ENCODE measurements around the gene TM9SF4.

The TM9SF4 gene

DNA sequence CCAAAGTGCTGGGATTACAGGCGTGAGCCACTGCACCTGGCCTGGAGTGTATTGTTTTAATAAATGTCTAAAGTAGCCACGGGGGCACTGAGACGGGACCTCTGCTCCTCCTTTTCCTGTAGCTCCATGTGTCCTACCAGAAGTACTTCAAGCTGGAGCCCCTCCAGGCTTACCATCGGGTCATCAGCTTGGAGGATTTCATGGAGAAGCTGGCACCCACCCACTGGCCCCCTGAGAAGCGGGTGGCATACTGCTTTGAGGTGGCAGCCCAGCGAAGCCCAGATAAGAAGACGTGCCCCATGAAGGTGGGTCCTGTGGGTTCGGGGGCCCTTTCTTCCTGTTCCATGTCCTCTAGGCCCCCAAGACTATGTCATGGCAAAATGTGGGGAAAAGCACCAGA, 105.6 kb downstream of the TM9SF4 start:
- no peak for DNase-seq

DNA sequence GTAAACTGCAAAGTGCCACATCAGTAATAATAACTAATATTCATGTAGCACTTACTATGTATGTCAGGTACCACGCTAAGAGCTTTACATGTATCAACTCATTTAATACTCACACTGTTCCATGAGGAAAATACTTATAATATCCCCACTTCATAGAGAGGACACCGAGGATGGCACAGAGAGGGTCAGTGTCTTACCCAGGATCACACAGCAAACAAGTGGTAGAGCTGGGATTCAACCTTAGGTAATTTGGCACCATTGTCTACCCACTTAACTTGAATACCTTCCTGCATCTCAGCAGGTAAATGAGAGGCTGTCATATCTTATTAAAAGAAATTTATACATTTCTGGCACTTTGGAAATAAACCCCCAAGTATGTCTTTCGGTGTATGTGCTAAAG, 106.2 kb downstream of the TM9SF4 start:
- DNase-seq = no peak

DNA sequence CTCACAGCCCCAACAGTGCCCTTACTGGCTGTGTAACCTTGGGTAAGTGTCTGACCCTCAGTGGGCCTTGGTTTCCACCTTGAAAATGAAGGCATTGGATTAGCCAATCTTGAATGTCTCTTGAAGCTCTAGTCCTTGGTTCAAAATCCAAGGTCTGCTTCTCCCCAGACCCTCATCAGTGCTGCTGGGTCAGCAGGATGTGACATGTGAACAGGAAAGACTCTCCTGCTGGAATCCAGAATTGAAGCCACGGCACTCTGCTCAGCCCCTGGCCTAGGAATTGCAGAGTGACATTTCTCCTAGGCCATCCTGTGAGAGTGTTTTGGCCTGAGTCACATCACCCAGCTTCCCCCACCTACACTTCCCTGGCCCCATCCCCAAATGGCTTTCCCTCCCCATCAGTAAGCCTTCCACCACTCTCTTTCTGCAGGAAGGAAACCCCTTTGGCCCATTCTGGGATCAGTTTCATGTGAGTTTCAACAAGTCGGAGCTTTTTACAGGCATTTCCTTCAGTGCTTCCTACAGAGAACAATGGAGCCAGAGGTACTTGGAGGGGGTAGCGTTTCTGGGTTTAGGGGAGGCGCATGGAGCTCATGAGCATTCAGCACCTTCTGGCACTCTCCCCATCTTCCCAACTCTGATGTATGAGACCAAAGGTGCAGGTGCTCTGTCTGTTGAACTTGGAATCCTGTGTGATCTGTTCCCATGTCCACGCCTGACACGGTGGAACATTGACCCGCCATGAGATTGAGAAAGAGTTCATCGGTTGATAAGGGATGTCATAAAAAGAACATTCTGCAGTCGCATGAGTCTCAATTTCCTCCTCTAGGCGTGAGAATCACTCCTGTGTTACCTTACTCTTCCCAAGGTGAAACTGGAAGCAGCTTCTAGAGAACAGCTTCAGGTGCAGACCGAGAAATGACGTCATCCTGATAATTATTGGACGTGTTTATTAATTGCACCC, 106.9 kb downstream of the TM9SF4 start:
- DNase-seq = no peak
